Measurements from ENCODE around the gene SCARB1.

GRCh38 chr12:124764870-124765580 is 98.6 kb downstream of the SCARB1 start:
- TF ChIP-seq POLR2AphosphoS5 (IDR thresholded peaks at IDR 0.05; ENCODE audit: low read depth, low read length), result no peak
- no peak for TF ChIP-seq CTCF (IDR thresholded peaks at IDR 0.05)
- no peak for TF ChIP-seq REST (IDR thresholded peaks at IDR 0.05; ENCODE audit: insufficient read depth in 1 of 2, low read depth in 2 of 2, low read length in 1 of 2)
- no peak for TF ChIP-seq SIN3A (IDR thresholded peaks at IDR 0.05; ENCODE audit: borderline replicate concordance, insufficient read depth, low read depth, low read length)

All from Panc1 (cell line).